ENCODE measurements around the gene FRYL.
A peak's percentile ranks its signal among the peaks of the same experiment; 100 is the strongest.

The FRYL gene

DNA sequence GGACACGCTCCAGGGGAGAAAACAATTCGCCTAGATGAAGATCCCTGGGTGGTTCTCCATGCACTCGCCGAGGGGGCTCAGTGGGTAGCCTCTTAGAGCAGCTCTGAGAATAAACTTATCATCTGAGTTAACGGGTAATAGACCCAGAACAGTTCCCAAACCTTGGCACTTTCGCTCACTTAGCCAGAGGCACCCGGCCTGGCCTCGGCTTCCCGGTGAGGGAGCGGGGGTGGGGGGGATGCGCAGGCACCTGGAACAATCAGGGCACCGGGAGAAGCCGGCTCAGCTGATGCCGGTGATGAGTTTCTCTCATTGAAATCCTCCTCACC, 290.4 kb downstream of the FRYL start:
- H3K27ac ChIP-seq (ENCODE audit: low read length) = no peak overlapping the region
- H3K4me3 ChIP-seq (ENCODE audit: low read length in 2 of 2) = peak overlapping the region in 1 of 2 donors; percentile 58
- peaks cover 7% of the 10 kb centered on the region for H3K4me1 ChIP-seq (ENCODE audit: control insufficient read depth, insufficient read depth, low read length)
- H3K27me3 ChIP-seq (ENCODE audit: control insufficient read depth in 1 of 2, insufficient read depth in 2 of 2, low read length in 2 of 2) = peaks cover 28 to 58% of the 10 kb centered on the region in 2 donors
- no peaks in the 10 kb centered on the region for H3K9me3 ChIP-seq (ENCODE audit: control insufficient read depth in 2 of 2, low read length in 2 of 2)
- H3K9ac ChIP-seq (ENCODE audit: low read length in 2 of 2) = no peak overlapping the region
- no peaks in the 10 kb centered on the region for H3K36me3 ChIP-seq (ENCODE audit: control insufficient read depth in 2 of 2, insufficient read depth in 2 of 2, low read length in 2 of 2)

DNA sequence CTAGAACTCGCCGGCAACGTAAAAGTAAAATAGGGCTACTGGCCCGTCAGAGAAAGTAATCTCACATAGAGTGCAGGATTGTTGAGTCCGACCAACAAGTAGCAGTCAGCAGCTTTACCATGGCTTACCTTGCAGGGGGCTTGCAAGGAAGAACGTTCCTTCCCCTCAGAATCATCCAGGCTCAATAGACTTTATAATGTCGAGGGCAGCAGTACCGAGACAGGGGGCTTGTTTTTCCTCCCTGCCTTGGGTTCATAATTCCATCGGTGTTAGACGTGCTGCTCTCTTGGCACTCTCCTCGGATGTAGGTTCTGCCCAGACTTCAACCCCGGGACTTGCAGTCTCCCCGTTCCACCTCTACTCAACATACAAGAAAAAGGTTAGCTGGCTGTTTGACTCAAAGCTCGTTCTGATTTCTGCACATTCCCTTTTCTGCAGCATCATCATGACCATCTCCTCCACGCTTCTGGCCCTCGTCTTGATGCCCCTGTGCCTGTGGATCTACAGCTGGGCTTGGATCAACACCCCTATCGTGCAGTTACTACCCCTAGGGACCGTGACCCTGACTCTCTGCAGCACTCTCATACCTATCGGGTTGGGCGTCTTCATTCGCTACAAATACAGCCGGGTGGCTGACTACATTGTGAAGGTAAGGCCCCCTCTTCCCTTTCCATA, 295.4 kb downstream of the FRYL start:
- Histone ChIP-seq H3K27me3 (ENCODE audit: control insufficient read depth in 1 of 2, insufficient read depth in 2 of 2, low read length in 2 of 2) (peaks cover 38 to 62% of the 10 kb centered on the region in 2 donors), H3K4me3 (ENCODE audit: low read length in 2 of 2) (no peak overlapping the region)

DNA sequence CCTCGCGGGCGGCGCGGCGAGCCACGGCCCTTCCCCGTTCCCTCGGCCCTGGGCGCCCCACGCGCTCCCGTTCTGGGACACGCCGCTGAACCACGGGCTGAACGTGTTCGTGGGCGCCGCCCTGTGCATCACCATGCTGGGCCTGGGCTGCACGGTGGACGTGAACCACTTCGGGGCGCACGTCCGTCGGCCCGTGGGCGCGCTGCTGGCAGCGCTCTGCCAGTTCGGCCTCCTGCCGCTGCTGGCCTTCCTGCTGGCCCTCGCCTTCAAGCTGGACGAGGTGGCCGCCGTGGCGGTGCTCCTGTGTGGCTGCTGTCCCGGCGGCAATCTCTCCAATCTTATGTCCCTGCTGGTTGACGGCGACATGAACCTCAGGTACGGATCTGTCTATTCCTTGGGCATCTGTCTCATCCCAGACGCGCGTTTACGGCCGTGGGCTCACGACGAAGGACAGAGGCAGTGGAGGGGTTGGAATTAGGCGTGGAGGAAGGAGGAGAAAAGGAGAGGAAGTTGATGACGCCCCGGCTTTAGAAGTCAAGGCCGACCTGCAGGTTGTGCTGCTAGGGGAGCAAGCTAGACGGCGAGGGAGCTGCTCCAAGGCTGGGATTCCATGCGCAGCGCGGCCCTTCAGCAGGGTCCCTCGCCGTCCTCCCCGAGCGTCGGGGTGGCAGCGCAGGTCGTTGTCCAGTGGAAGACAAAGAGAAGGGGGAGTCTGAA, 296.1 kb downstream of the FRYL start:
- Histone ChIP-seq H3K9me3 (ENCODE audit: control insufficient read depth in 2 of 2, low read length in 2 of 2) (no peaks in the 10 kb centered on the region), H3K4me3 (ENCODE audit: low read length in 2 of 2) (peak overlapping the region in 1 of 2 donors; percentile 49), H3K27me3 (ENCODE audit: control insufficient read depth in 1 of 2, insufficient read depth in 2 of 2, low read length in 2 of 2) (peaks cover 34 to 57% of the 10 kb centered on the region in 2 donors)

More for the DNA sequence above, 295.4 kb downstream of the FRYL start:
- Histone ChIP-seq H3K36me3 (ENCODE audit: control insufficient read depth in 2 of 2, insufficient read depth in 2 of 2, low read length in 2 of 2) (no peaks in the 10 kb centered on the region), H3K9ac (ENCODE audit: low read length in 2 of 2) (no peak overlapping the region), H3K4me1 (ENCODE audit: control insufficient read depth, insufficient read depth, low read length) (peaks cover 4% of the 10 kb centered on the region), H3K27ac (ENCODE audit: low read length) (no peak overlapping the region), H3K9me3 (ENCODE audit: control insufficient read depth in 2 of 2, low read length in 2 of 2) (no peaks in the 10 kb centered on the region)

DNA sequence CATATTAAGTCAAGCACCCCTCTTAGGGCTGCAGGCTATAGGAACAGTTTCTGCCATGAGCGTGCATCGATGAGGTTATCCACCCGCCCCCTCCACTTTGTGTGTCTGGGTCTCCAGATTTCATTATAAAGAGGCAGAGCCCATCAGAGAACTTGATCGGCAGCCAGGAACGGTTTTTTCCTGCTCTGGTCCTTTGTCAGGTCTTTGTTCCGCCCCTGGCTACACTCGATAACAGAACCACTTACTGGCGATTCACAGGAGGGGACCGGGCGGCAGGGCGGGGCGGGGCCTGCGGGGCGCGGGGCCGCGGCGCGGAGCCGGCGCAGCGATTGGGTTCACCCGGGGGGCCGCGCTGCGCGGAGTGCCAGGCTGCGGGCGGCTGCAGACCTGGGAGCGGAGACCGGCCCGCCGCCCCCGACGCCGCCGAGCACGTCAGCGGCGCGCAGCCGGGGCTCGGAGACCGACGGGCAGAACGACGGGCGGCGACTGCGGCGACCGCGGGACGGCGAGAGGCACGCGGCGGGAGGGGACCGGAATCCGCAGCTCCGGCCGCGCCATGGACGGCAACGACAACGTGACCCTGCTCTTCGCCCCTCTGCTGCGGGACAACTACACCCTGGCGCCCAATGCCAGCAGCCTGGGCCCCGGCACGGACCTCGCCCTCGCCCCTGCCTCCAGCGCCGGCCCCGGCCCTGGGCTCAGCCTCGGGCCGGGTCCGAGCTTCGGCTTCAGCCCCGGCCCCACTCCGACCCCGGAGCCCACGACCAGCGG, 296.9 kb downstream of the FRYL start, which contains the start of gene SLC10A4:
SLC10A4 (plus strand) TSS at position 338 of the 771 bp plus-strand sequence; CDS start at position 557, 219 bp downstream.
- Histone ChIP-seq H3K27ac (ENCODE audit: low read length) (no peak within 1 kb of the TSS), H3K36me3 (ENCODE audit: control insufficient read depth in 2 of 2, insufficient read depth in 2 of 2, low read length in 2 of 2) (no peaks in the 10 kb centered on the region), H3K9ac (ENCODE audit: low read length in 2 of 2) (no peak within 1 kb of the TSS), H3K4me1 (ENCODE audit: control insufficient read depth, insufficient read depth, low read length) (peaks cover 4% of the 10 kb centered on the region), H3K27me3 (ENCODE audit: control insufficient read depth in 1 of 2, insufficient read depth in 2 of 2, low read length in 2 of 2) (peaks cover 30 to 50% of the 10 kb centered on the region in 2 donors), H3K9me3 (ENCODE audit: control insufficient read depth in 2 of 2, low read length in 2 of 2) (no peaks in the 10 kb centered on the region), H3K4me3 (ENCODE audit: low read length in 2 of 2) (peak within 1 kb of the TSS; percentile 13 to 49)

More for the DNA sequence above, 296.1 kb downstream of the FRYL start:
- no peak overlapping the region for H3K9ac ChIP-seq (ENCODE audit: low read length in 2 of 2)
- H3K27ac ChIP-seq (ENCODE audit: low read length) = no peak overlapping the region
- H3K4me1 ChIP-seq (ENCODE audit: control insufficient read depth, insufficient read depth, low read length) = peaks cover 4% of the 10 kb centered on the region
- H3K36me3 ChIP-seq (ENCODE audit: control insufficient read depth in 2 of 2, insufficient read depth in 2 of 2, low read length in 2 of 2) = no peaks in the 10 kb centered on the region

DNA sequence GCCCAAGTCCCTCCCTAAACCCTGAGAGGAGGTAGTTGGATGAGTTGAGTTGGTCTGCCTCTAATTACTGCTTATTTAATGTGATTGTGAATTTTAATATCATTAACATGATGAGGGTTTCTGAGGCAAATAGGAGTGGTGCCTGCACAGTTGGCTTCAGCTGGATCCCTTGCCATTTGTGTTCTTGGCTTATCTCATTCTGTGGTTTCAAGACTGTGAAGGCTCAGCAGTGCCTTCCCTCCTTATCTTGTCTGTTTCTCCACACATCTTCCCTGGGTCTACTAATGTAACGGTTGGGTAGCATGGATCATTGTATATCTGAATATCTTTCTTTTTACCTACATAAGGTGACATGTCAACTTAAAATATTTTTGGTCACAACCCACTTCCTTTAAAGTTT, 298.5 kb downstream of the FRYL start:
- Histone ChIP-seq H3K4me3 (ENCODE audit: low read length in 2 of 2) (no peak overlapping the region), H3K4me1 (ENCODE audit: control insufficient read depth, insufficient read depth, low read length) (peaks cover 4% of the 10 kb centered on the region), H3K27me3 (ENCODE audit: control insufficient read depth in 1 of 2, insufficient read depth in 2 of 2, low read length in 2 of 2) (peaks cover 25 to 38% of the 10 kb centered on the region in 2 donors), H3K36me3 (ENCODE audit: control insufficient read depth in 2 of 2, insufficient read depth in 2 of 2, low read length in 2 of 2) (no peaks in the 10 kb centered on the region), H3K27ac (ENCODE audit: low read length) (no peak overlapping the region), H3K9ac (ENCODE audit: low read length in 2 of 2) (no peak overlapping the region), H3K9me3 (ENCODE audit: control insufficient read depth in 2 of 2, low read length in 2 of 2) (no peaks in the 10 kb centered on the region)

DNA sequence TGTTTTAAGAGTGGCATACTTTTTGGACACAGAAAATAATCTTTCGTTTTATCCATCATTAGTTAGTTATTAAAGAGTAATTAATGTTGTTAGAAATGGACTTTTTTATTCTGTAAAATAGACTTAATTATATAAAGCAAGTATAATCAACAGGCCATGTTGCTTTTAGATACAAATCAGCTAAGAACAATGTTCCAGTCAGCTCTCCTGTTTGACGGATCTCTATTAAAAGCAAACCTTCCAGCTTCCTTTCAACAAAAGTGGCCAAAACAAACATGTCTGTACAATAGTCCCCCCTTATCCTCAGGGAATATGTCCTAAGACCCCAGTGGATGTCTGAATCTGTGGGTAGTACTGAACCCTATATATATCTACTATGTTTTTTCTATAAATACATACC, 301.8 kb downstream of the FRYL start:
- Histone ChIP-seq H3K9ac (ENCODE audit: low read length in 2 of 2) (no peak overlapping the region), H3K4me1 (ENCODE audit: control insufficient read depth, insufficient read depth, low read length) (no peaks in the 10 kb centered on the region), H3K27me3 (ENCODE audit: control insufficient read depth in 1 of 2, insufficient read depth in 2 of 2, low read length in 2 of 2) (peaks cover 12 to 14% of the 10 kb centered on the region in 2 donors), H3K4me3 (ENCODE audit: low read length in 2 of 2) (no peak overlapping the region), H3K27ac (ENCODE audit: low read length) (no peak overlapping the region), H3K9me3 (ENCODE audit: control insufficient read depth in 2 of 2, low read length in 2 of 2) (no peaks in the 10 kb centered on the region), H3K36me3 (ENCODE audit: control insufficient read depth in 2 of 2, insufficient read depth in 2 of 2, low read length in 2 of 2) (no peaks in the 10 kb centered on the region)

DNA sequence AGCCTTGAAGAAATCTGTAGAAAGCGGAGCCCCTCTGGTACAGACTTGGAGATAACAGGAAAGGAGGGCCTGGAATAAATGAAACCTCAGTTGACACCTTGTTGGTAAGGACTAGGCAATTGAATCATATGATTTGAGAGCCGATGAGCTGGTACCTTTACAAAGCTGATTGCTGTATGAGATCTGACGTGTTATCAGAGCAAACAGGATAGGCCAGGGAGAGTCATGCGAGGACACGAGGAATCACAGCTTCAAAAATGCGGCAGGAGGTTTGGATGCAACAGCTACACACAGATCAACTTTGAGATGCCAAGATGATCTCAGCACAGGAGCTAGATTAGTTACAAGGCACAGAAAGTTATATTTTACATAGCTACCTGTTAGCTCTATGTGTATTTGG, 304.3 kb downstream of the FRYL start:
- H3K4me3 ChIP-seq (ENCODE audit: low read length in 2 of 2) = no peak overlapping the region
- H3K4me1 ChIP-seq (ENCODE audit: control insufficient read depth, insufficient read depth, low read length) = no peaks in the 10 kb centered on the region
- H3K27me3 ChIP-seq (ENCODE audit: control insufficient read depth in 1 of 2, insufficient read depth in 2 of 2, low read length in 2 of 2) = no peaks in the 10 kb centered on the region
- no peak overlapping the region for H3K27ac ChIP-seq (ENCODE audit: low read length)
- H3K36me3 ChIP-seq (ENCODE audit: control insufficient read depth in 2 of 2, insufficient read depth in 2 of 2, low read length in 2 of 2) = no peaks in the 10 kb centered on the region
- no peaks in the 10 kb centered on the region for H3K9me3 ChIP-seq (ENCODE audit: control insufficient read depth in 2 of 2, low read length in 2 of 2)
- no peak overlapping the region for H3K9ac ChIP-seq (ENCODE audit: low read length in 2 of 2)

DNA sequence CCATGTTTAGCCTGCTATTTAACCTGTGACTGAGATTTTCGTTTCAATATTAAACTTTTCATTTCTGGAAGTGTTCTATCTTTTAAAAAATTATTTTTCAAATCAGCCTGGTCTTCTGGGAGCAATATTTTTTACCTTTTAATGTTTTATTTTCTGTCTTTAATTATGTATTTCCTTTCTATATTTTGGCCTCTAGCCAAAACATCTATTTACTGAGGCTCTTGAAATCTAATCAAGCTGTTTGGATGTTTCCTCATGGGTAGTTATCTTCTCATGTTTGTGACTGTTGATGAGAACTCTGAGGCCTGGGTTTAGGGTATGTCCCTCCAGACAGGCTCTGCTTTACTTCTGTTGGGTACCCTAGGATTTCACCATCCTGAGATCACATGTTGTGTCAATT, 307.3 kb downstream of the FRYL start:
- H3K27ac ChIP-seq (ENCODE audit: low read length) = no peak overlapping the region
- no peaks in the 10 kb centered on the region for H3K36me3 ChIP-seq (ENCODE audit: control insufficient read depth in 2 of 2, insufficient read depth in 2 of 2, low read length in 2 of 2)
- H3K4me1 ChIP-seq (ENCODE audit: control insufficient read depth, insufficient read depth, low read length) = no peaks in the 10 kb centered on the region
- no peak overlapping the region for H3K4me3 ChIP-seq (ENCODE audit: low read length in 2 of 2)
- H3K27me3 ChIP-seq (ENCODE audit: control insufficient read depth in 1 of 2, insufficient read depth in 2 of 2, low read length in 2 of 2) = no peaks in the 10 kb centered on the region
- H3K9me3 ChIP-seq (ENCODE audit: control insufficient read depth in 2 of 2, low read length in 2 of 2) = no peaks in the 10 kb centered on the region
- H3K9ac ChIP-seq (ENCODE audit: low read length in 2 of 2) = no peak overlapping the region

DNA sequence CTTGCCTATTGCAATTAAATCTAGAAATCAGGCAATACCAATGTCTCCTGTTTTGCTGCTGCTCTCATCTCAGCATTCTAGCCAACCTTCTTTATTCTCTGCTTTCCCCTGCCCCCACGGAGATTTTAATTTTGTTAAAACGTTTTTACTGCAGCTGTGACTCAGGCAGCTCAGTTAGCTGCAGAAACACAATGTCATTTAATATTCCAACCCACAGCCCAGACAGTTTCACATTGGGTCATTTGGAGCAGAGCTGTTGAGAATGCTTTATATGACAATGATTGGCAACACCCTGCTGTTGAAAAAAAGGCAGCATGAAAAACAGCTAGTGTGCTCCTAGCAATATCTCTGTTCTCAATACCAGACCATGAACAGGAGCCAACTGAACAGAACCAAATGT, 309.5 kb downstream of the FRYL start:
- H3K27ac ChIP-seq (ENCODE audit: low read length) = no peak overlapping the region
- H3K4me3 ChIP-seq (ENCODE audit: low read length in 2 of 2) = no peak overlapping the region
- H3K9ac ChIP-seq (ENCODE audit: low read length in 2 of 2) = no peak overlapping the region
- H3K27me3 ChIP-seq (ENCODE audit: control insufficient read depth in 1 of 2, insufficient read depth in 2 of 2, low read length in 2 of 2) = no peaks in the 10 kb centered on the region
- H3K4me1 ChIP-seq (ENCODE audit: control insufficient read depth, insufficient read depth, low read length) = no peaks in the 10 kb centered on the region
- no peaks in the 10 kb centered on the region for H3K36me3 ChIP-seq (ENCODE audit: control insufficient read depth in 2 of 2, insufficient read depth in 2 of 2, low read length in 2 of 2)
- H3K9me3 ChIP-seq (ENCODE audit: control insufficient read depth in 2 of 2, low read length in 2 of 2) = no peaks in the 10 kb centered on the region

DNA sequence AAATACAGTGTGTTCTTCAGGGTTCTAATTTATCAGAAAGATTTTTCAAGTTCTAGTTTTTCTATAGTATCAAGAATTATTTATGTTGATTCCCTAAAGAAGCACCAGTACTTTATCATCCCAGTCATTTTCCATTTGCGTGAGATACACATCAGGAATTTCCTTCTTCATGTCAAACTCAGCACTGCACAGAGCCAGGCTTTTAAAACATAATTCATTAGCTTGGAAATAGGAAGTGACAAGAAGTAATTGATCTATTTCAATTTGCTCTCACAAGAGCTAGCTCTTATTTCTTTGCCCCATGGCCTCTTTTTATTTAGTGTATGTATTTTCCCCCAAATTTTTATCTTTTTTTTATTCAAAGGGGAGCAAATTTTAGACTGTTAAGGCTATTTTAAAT, 309.9 kb downstream of the FRYL start:
- H3K4me3 ChIP-seq (ENCODE audit: low read length in 2 of 2) = no peak overlapping the region

More for the DNA sequence above, 309.9 kb downstream of the FRYL start:
- Histone ChIP-seq H3K27ac (ENCODE audit: low read length) (no peak overlapping the region), H3K4me1 (ENCODE audit: control insufficient read depth, insufficient read depth, low read length) (no peaks in the 10 kb centered on the region), H3K36me3 (ENCODE audit: control insufficient read depth in 2 of 2, insufficient read depth in 2 of 2, low read length in 2 of 2) (no peaks in the 10 kb centered on the region), H3K9ac (ENCODE audit: low read length in 2 of 2) (no peak overlapping the region), H3K9me3 (ENCODE audit: control insufficient read depth in 2 of 2, low read length in 2 of 2) (no peaks in the 10 kb centered on the region), H3K27me3 (ENCODE audit: control insufficient read depth in 1 of 2, insufficient read depth in 2 of 2, low read length in 2 of 2) (no peaks in the 10 kb centered on the region)

All from stomach smooth muscle (tissue), 2 donors.